Keratinocyte (primary cell): ENCODE measurements around the gene FAM180B.

ENCODE experiments used
- CTCF ChIP-seq, 3 experiments: IDR thresholded peaks in 1 of 3; conservative IDR thresholded peaks in 1 of 3; optimal IDR thresholded peaks in 1 of 3; 2 replicates in 2 of 3; 3 replicates in 1 of 3; pipeline versions ENCODE3 to v1.5.1; 2011; ENCODE audit warnings: low read length in 3 of 3, mild to moderate bottlenecking in 3 of 3, moderate library complexity in 2 of 3, control low read depth in 1 of 3, inconsistent platforms in 1 of 3; ENCODE audit not compliant: insufficient read depth in 2 of 3; ENCODE audit errors: extremely low read depth in 1 of 3
- EZH2 ChIP-seq: IDR thresholded peaks from one replicate; pipeline ENCODE4 v1.6.1; 2012; ENCODE audit warnings: inconsistent platforms, mild to moderate bottlenecking, low read length, moderate library complexity

DNA sequence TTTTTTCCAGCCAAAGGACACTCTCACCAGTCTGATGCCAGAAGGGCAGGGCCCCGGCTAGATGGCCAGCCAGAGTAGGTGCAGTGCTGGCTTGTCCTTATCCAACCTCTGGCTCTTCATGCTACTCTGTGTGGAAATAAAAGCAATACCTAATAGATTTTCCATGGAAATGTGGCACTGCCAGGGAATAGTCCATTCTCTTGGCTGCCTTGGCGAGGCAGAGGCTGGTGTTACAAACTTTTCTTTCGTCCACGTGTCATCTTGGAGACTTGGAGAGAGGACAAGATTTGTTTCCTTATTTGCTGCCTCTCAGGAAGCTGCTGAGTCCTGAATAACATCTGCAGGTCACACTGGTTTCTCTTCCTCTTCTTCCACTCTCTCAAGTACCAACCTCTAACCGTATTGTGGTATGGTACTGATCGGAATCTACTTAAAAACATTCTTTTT, 24.9 kb downstream of the FAM180B start:
- TF ChIP-seq CTCF (optimal IDR thresholded peaks at IDR 0.05 in 1 of 3, IDR thresholded peaks at IDR 0.05 in 1 of 3, conservative IDR thresholded peaks at IDR 0.05 in 1 of 3; ENCODE audit: extremely low read depth in 1 of 3, insufficient read depth in 2 of 3, low read length in 3 of 3) (no peak), EZH2 (no peak)
